Astrocyte of the cerebellum (primary cell): ENCODE results near the gene MYO10.

Experiments
- DNase-seq: peaks from one replicate; pipeline ENCODE4 v3.0.0-alpha.2; 2011; ENCODE audit warnings: low read depth
- H3K4me3 ChIP-seq: 2 replicates; pipeline ENCODE4 v1.5.1; 2011; ENCODE audit warnings: mild to moderate bottlenecking, low read depth, low read length, moderate library complexity
- CTCF ChIP-seq: IDR thresholded peaks from 2 replicates; pipeline ENCODE4 v1.5.1; 2012; ENCODE audit warnings: low read length, low read depth, moderate library complexity, mild to moderate bottlenecking; ENCODE audit errors: missing control alignments
- in situ Hi-C: cut with HindIII; loops from 2 replicates; pipeline ENCODE4 v1.10.0; 2017; ENCODE audit warnings: low sequenced_read_pairs

Gene MYO10

GRCh38 chr5:16809010-16809394 lies 127.1 kb downstream of the MYO10 start:
- no peak overlapping the region for H3K4me3 ChIP-seq
- in situ Hi-C loops, result no loop called here
- TF ChIP-seq CTCF, result no peak
- no peak for DNase-seq

- no peak for DNase-seq
- in situ Hi-C loops, result no loop called here
- no peak overlapping the region for H3K4me3 ChIP-seq
- no peak for TF ChIP-seq CTCF
Measured at GRCh38 chr5:16808021-16808420, 128.1 kb downstream of the MYO10 start.

GRCh38 chr5:16807547-16807864 lies 128.6 kb downstream of the MYO10 start:
- H3K4me3 ChIP-seq, result no peak overlapping the region
- no peak for TF ChIP-seq CTCF
- DNase-seq, result peak; percentile 18
- in situ Hi-C loops, result no loop called here

GRCh38 chr5:16806711-16807546 lies 129.2 kb downstream of the MYO10 start:
- no peak overlapping the region for H3K4me3 ChIP-seq
- DNase-seq, result no peak
- in situ Hi-C loops, result no loop called here
- no peak for TF ChIP-seq CTCF

GRCh38 chr5:16805486-16805885 lies 130.6 kb downstream of the MYO10 start:
- in situ Hi-C loops, result no loop called here

GRCh38 chr5:16803831-16804230 lies 132.3 kb downstream of the MYO10 start:
- TF ChIP-seq CTCF, result no peak
- in situ Hi-C loops, result no loop called here
- DNase-seq, result no peak
- H3K4me3 ChIP-seq, result no peak overlapping the region

More at GRCh38 chr5:16805486-16805885, 130.6 kb downstream of the MYO10 start:
- no peak overlapping the region for H3K4me3 ChIP-seq
- no peak for TF ChIP-seq CTCF
- no peak for DNase-seq
